ENCODE measurements around the gene OVCH2. TPM values are rescaled to one million over a fixed set of nuclear protein-coding genes. Genes with fewer than 3 reads are reported as not detected.

OVCH2 gene
- total RNA-seq, 3 donors from 2014 or later = 7.0 to 17.7 TPM; not detected in 1

- Histone ChIP-seq H3K27me3 (no peaks in the 10 kb centered on the region), H3K4me1 (no peaks in the 10 kb centered on the region), H3K9me3 (no peaks in the 10 kb centered on the region), H3K36me3 (no peaks in the 10 kb centered on the region), H3K27ac (no peak overlapping the region), H3K4me3 (no peak overlapping the region)
- intact Hi-C loops (cut with DNase I; ENCODE audit: low total_unique reads) = no loop called here
- TF ChIP-seq POLR2AphosphoS5 (IDR thresholded peaks at IDR 0.05) (no peak), POLR2A (IDR thresholded peaks at IDR 0.05) (no peak), CTCF (IDR thresholded peaks at IDR 0.05) (no peak)
- no peak for DNase-seq (ENCODE audit: low spot score in 2 of 2)
These were observed 58.0 kb downstream of the OVCH2 start for GRCh38 chr11:7648264-7648663.

GRCh38 chr11:7646866-7647265 is 59.4 kb downstream of the OVCH2 start:
- Histone ChIP-seq H3K9me3 (no peaks in the 10 kb centered on the region), H3K27ac (no peak overlapping the region), H3K4me3 (no peak overlapping the region), H3K36me3 (peaks cover 6% of the 10 kb centered on the region), H3K4me1 (no peaks in the 10 kb centered on the region), H3K27me3 (no peaks in the 10 kb centered on the region)
- no peak for DNase-seq (ENCODE audit: low spot score in 2 of 2)
- no peak for TF ChIP-seq CTCF (IDR thresholded peaks at IDR 0.05)
- no peak for TF ChIP-seq POLR2AphosphoS5 (IDR thresholded peaks at IDR 0.05)
- no peak for TF ChIP-seq POLR2A (IDR thresholded peaks at IDR 0.05)
- intact Hi-C loops (cut with DNase I; ENCODE audit: low total_unique reads) = no loop called here

GRCh38 chr11:7645206-7645605 is 61.1 kb downstream of the OVCH2 start:
- TF ChIP-seq POLR2A (IDR thresholded peaks at IDR 0.05) (no peak), CTCF (IDR thresholded peaks at IDR 0.05) (no peak), POLR2AphosphoS5 (IDR thresholded peaks at IDR 0.05) (no peak)
- no peak for DNase-seq (ENCODE audit: low spot score in 2 of 2)
- intact Hi-C loops (cut with DNase I; ENCODE audit: low total_unique reads) = no loop called here
- Histone ChIP-seq H3K27ac (no peak overlapping the region), H3K4me3 (no peak overlapping the region), H3K27me3 (no peaks in the 10 kb centered on the region), H3K4me1 (no peaks in the 10 kb centered on the region), H3K9me3 (no peaks in the 10 kb centered on the region), H3K36me3 (peaks cover 9% of the 10 kb centered on the region)

DNA sequence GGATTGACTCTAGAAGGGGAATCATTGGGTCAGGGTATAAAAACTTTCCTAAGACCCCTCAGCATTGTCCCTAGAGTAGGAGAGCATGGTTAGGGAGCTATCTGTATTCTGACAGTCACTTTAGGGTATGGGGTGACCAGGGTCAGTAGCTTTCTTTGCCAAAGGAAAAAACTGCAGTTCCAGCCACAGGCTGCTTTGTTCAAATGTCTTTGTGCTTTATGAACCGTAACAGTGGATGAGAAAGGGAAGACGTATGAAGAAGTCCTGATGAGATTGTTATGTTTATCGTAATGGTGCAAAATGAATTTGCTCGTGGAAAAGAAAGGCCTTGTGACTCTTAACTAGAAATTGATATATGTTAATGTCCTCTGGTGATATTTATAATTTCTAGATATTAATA is 63.0 kb downstream of the OVCH2 start:
- no peaks in the 10 kb centered on the region for H3K27me3 ChIP-seq
- H3K9me3 ChIP-seq = no peaks in the 10 kb centered on the region
- no peak overlapping the region for H3K27ac ChIP-seq
- no peak for DNase-seq (ENCODE audit: low spot score in 2 of 2)
- TF ChIP-seq POLR2A (IDR thresholded peaks at IDR 0.05) = no peak
- intact Hi-C loops (cut with DNase I; ENCODE audit: low total_unique reads) = no loop called here
- H3K4me3 ChIP-seq = no peak overlapping the region
- H3K4me1 ChIP-seq = no peaks in the 10 kb centered on the region
- peaks cover 9% of the 10 kb centered on the region for H3K36me3 ChIP-seq

DNA sequence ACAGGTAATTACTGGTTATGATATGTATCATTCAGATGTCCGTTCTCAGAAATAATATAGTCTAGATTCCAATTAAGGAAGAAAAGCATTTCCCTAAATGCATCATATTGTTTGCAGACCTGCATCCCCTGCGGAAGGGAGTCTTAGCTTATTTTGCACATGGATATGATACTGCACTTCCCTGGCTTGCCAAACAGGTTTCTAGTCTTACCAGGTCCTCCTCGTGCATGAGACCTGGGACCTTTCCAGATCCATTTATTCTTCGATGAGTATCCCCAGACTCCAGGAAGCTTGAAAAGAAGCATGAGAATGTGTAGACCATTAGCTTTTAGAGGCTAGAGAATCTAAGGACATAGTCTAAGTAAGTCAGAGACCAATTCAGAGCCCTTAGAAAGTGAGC is 63.5 kb downstream of the OVCH2 start:
- no peak overlapping the region for H3K27ac ChIP-seq
- no peak for DNase-seq (ENCODE audit: low spot score in 2 of 2)

More for the DNA sequence above, 63.5 kb downstream of the OVCH2 start:
- Histone ChIP-seq H3K4me3 (no peak overlapping the region), H3K27me3 (no peaks in the 10 kb centered on the region), H3K36me3 (peaks cover 9% of the 10 kb centered on the region), H3K9me3 (no peaks in the 10 kb centered on the region), H3K4me1 (no peaks in the 10 kb centered on the region)
- intact Hi-C loops (cut with DNase I; ENCODE audit: low total_unique reads) = no loop called here
- TF ChIP-seq CTCF (IDR thresholded peaks at IDR 0.05) (no peak), POLR2AphosphoS5 (IDR thresholded peaks at IDR 0.05) (no peak)

All from breast epithelium (tissue), 4 donors.